Spleen (tissue), 11 donors: Measurements from ENCODE around the gene GRIN2B. TPM values are rescaled to one million over a fixed set of nuclear protein-coding genes. Genes with fewer than 3 reads are reported as not detected.

Source experiments
- DNase-seq: peaks from one replicate; pipeline ENCODE4 v3.0.0-alpha.2; 2020
- H3K27ac ChIP-seq, 8 donors: fragments of 200-600 bp; sonication (generic) in 7 of 8; 1 replicate in 4 of 8; 2 replicates in 4 of 8; pipeline versions ENCODE4 v1.5.0 to v1.8.0; 2016 to 2021; ENCODE audit warnings: inconsistent platforms in 4 of 8, mild to moderate bottlenecking in 4 of 8, moderate library complexity in 1 of 8
- H3K27me3 ChIP-seq, 7 donors: fragments of 200-600 bp; sonication (generic) in 6 of 7; replicated peaks in 1 of 7; 1 replicate in 4 of 7; 2 replicates in 3 of 7; pipeline versions ENCODE4 v1.5.0 to v1.8.0; 2016 to 2021; ENCODE audit warnings: inconsistent platforms in 3 of 7, mild to moderate bottlenecking in 1 of 7
- H3K36me3 ChIP-seq, 6 donors: fragments of 200-600 bp; sonication (generic) in 5 of 6; 1 replicate in 4 of 6; 2 replicates in 2 of 6; pipeline versions ENCODE4 v1.5.0 to v1.8.0; 2016 to 2021; ENCODE audit warnings: inconsistent platforms in 2 of 6
- H3K4me1 ChIP-seq, 6 donors: fragments of 200-600 bp; sonication (generic) in 5 of 6; 1 replicate in 3 of 6; 2 replicates in 3 of 6; pipeline versions ENCODE4 v1.5.0 to v1.8.0; 2016 to 2021; ENCODE audit warnings: inconsistent platforms in 3 of 6
- H3K4me3 ChIP-seq, 8 donors: fragments of 200-600 bp; sonication (generic) in 7 of 8; 1 replicate in 4 of 8; 2 replicates in 4 of 8; pipeline versions ENCODE4 v1.5.0 to v1.8.0; 2016 to 2021; ENCODE audit warnings: inconsistent platforms in 4 of 8, mild to moderate bottlenecking in 4 of 8, moderate library complexity in 2 of 8
- H3K9me3 ChIP-seq, 8 donors: fragments of 200-600 bp; sonication (generic) in 7 of 8; 1 replicate in 4 of 8; 2 replicates in 4 of 8; pipeline versions ENCODE4 v1.5.0 to v1.8.0; 2016 to 2021; ENCODE audit warnings: inconsistent platforms in 4 of 8
- CTCF ChIP-seq, 11 experiments: fragments of 200-600 bp in 7 of 11; fragments of 450-650 bp in 4 of 11; sonication (generic) in 4 of 11; IDR thresholded peaks in 8 of 11; conservative IDR thresholded peaks in 3 of 11; 1 replicate in 7 of 11; 2 replicates in 4 of 11; pipeline versions ENCODE4 v1.4.0 to v1.8.0; 2016 to 2021; ENCODE audit warnings: antibody characterized with exemption in 11 of 11, inconsistent platforms in 4 of 11, mild to moderate bottlenecking in 1 of 11
- POLR2A ChIP-seq, 3 donors: fragments of 450-650 bp; IDR thresholded peaks; one replicate each; pipeline ENCODE4 v1.5.1; 2017; ENCODE audit warnings: antibody characterized with exemption in 3 of 3, mild to moderate bottlenecking in 1 of 3
- POLR2AphosphoS5 ChIP-seq, 3 donors: sonication (generic); formaldehyde crosslinking; IDR thresholded peaks; one replicate each; pipeline ENCODE4 v1.5.1; 2017; ENCODE audit warnings: antibody characterized with exemption in 3 of 3
- WGBS, 5 donors: extraction: QIAGEN DNeasy Blood & Tissue Kit in 3 of 5; methylation state at CpG; one replicate each; pipeline versions ENCODE4 v1.1.5 to v1.1.7; 2013 to 2018; 5-methylcytosine and 5-hydroxymethylcytosine counted together
- intact Hi-C: fragments of 100-400 bp; cut with DNase I; formaldehyde crosslinking; loops from one replicate; pipeline ENCODE4 v1.15.0; 2023; ENCODE audit warnings: low total_unique reads
- polyA plus RNA-seq, 3 donors: library from polyadenylated mRNA; stranded (reverse); fragments of 200-250 nt; gene quantifications; one replicate each; pipeline ENCODE4 v1.2.1, GENCODE V29; 2013
- total RNA-seq, 7 donors: library from RNA; depleted of rRNA in 3 of 7; stranded (reverse); fragments of >200 nt in 3 of 7; fragmentation: NEBNext Ultra II Directional in 4 of 7; extraction: Animal tissue kit (Norgen Biotek cat#: 25700) in 4 of 7; gene quantifications; one replicate each; pipeline versions ENCODE4 v1.1.0 to v1.2.1, GENCODE V29; 2016 to 2021
- donor health status: healthy with polysubstance abuse.
- donor health status: DM: no; HTN: no; CAD: no; lungs with moderate emphysema.
- donor health status: DM: no; HTN: no; CAD: no.
- donor health status: Bipolar disorder and iron deficiency.
- donor health status: healthy.
- donor health status: DM: no; HTN: no; CAD: no.
- donor health status: DM: yes; HTN: yes; CAD: no.

GRIN2B gene
- total and polyA plus RNA-seq, 10 donors, result under 0.01 to 1.1 (median 0.06) TPM; not detected in 1

DNA sequence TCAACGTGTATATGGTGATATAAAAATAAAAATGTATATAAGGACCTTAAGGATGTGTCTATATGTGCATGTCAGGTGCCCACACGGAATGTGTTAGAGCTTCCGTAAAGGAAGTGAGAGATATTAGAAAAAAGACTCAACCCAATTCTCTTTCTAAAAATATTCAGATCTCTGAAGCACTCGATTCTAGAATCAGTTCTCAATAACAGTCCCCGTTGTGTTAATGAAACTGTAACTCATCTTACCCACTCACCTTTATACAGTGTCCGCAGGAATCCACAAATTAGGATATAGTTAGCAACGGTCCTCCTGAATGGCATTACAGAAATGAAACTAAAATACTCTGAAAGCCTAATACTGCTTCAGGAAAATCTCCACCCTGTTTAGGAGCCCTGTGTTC lies 29.3 kb downstream of the GRIN2B start:
- Histone ChIP-seq H3K9me3 (no peaks in the 10 kb centered on the region), H3K27ac (no peak overlapping the region), H3K27me3 (peaks cover 0 to 5% (median 0%) of the 10 kb centered on the region in 7 donors), H3K36me3 (no peaks in the 10 kb centered on the region), H3K4me3 (no peak overlapping the region), H3K4me1 (no peaks in the 10 kb centered on the region)
- TF ChIP-seq POLR2A (IDR thresholded peaks at IDR 0.05) (no peak), POLR2AphosphoS5 (IDR thresholded peaks at IDR 0.05) (no peak), CTCF (IDR thresholded peaks at IDR 0.05 in 8 of 11, conservative IDR thresholded peaks at IDR 0.05 in 3 of 11) (no peak)
- no peak for DNase-seq
- intact Hi-C loops, result no loop called here
- WGBS, 5 donors, result 78 to 83% (median 79%) methylated on average over 7 of the region's 7 CpGs

DNA sequence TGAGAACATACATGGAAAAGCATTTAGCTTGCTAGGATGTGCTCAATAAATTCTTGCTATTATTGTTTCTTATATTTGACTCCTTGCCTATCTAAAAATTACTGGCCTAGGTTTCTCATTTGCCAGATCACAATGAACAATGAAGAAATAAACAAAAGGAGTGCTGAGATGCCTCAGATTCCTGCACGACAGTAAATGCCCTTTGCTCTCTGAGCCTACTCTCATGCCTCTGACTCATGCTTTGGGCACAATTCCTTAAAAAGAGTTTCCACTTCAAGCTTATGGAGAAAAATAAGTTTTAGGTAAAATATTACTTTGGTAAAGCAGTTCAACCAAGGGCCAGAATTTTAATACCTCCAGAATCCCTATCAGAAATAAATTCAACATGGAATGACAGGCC lies 30.9 kb downstream of the GRIN2B start:
- Histone ChIP-seq H3K27ac (no peak overlapping the region), H3K36me3 (no peaks in the 10 kb centered on the region), H3K27me3 (peaks cover 0 to 5% (median 0%) of the 10 kb centered on the region in 7 donors), H3K4me3 (no peak overlapping the region), H3K4me1 (no peaks in the 10 kb centered on the region), H3K9me3 (no peaks in the 10 kb centered on the region)
- intact Hi-C loops, result no loop called here
- WGBS, 5 donors, result 59 to 76% (median 70%) methylated on average over 1 of the region's 1 CpG
- TF ChIP-seq POLR2A (IDR thresholded peaks at IDR 0.05), result no peak
- no peak for DNase-seq

DNA sequence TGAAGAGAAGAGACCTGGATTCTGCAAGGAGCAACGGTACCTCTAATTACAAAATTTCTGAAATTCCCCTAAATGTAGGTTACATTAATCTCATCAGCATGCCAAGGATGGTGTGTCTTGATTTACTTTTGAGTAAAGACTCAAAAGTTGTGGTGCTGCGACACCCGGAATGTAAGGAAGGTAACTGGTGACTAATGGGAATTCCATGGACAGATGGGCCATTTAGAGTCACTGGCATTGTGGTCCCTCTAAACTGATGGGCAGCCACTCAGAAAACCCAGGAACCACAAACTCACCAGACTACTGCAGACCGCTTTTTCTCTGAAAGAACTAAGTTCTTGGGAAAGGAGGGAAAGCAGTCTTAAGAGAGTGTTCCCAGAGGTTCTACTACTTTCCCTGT lies 32.8 kb downstream of the GRIN2B start:
- H3K4me1 ChIP-seq, result no peaks in the 10 kb centered on the region
- TF ChIP-seq POLR2A (IDR thresholded peaks at IDR 0.05) (no peak), CTCF (IDR thresholded peaks at IDR 0.05 in 8 of 11, conservative IDR thresholded peaks at IDR 0.05 in 3 of 11) (no peak), POLR2AphosphoS5 (IDR thresholded peaks at IDR 0.05) (no peak)
- H3K4me3 ChIP-seq, result no peak overlapping the region
- no peak for DNase-seq
- H3K9me3 ChIP-seq, result no peaks in the 10 kb centered on the region
- peaks cover 0 to 6% (median 0%) of the 10 kb centered on the region in 7 donors for H3K27me3 ChIP-seq
- intact Hi-C loops, result no loop called here
- 85 to 90% (median 87%) methylated on average over 4 of the region's 4 CpGs for WGBS, 5 donors
- no peaks in the 10 kb centered on the region for H3K36me3 ChIP-seq
- no peak overlapping the region for H3K27ac ChIP-seq

- no peak for DNase-seq
- Histone ChIP-seq H3K9me3 (no peaks in the 10 kb centered on the region), H3K27ac (no peak overlapping the region), H3K4me3 (no peak overlapping the region), H3K36me3 (no peaks in the 10 kb centered on the region), H3K27me3 (peaks cover 0 to 14% (median 0%) of the 10 kb centered on the region in 7 donors), H3K4me1 (no peaks in the 10 kb centered on the region)
- 75 to 81% (median 79%) methylated on average over 6 of the region's 6 CpGs for WGBS, 5 donors
- intact Hi-C loops, result no loop called here
- no peak for TF ChIP-seq CTCF (IDR thresholded peaks at IDR 0.05 in 8 of 11, conservative IDR thresholded peaks at IDR 0.05 in 3 of 11)
Observed at GRCh38 chr12:13947276-13947946, 34.0 kb downstream of the GRIN2B start.

- intact Hi-C loops, result no loop called here
- no peak for DNase-seq
- H3K4me3 ChIP-seq, result no peak overlapping the region
- no peaks in the 10 kb centered on the region for H3K4me1 ChIP-seq
- H3K27me3 ChIP-seq, result peaks cover 0 to 24% (median 0%) of the 10 kb centered on the region in 7 donors
- H3K9me3 ChIP-seq, result no peaks in the 10 kb centered on the region
- H3K36me3 ChIP-seq, result no peaks in the 10 kb centered on the region
- no peak overlapping the region for H3K27ac ChIP-seq
- no peak for TF ChIP-seq POLR2A (IDR thresholded peaks at IDR 0.05)
- TF ChIP-seq POLR2AphosphoS5 (IDR thresholded peaks at IDR 0.05), result no peak
- TF ChIP-seq CTCF (IDR thresholded peaks at IDR 0.05 in 8 of 11, conservative IDR thresholded peaks at IDR 0.05 in 3 of 11), result no peak
Observed at GRCh38 chr12:13945641-13946040, 35.8 kb downstream of the GRIN2B start.
